ENCODE measurements around the gene DCDC2. TPM values are rescaled to one million over a fixed set of nuclear protein-coding genes. Genes with fewer than 3 reads are reported as not detected.

Gene DCDC2
- total RNA-seq, 4 donors from 2014 or later: 0.51 TPM; not detected in 3

GRCh38 chr6:24356310-24356973, 1.4 kb downstream of the DCDC2 start:
- no peak for TF ChIP-seq CTCF (IDR thresholded peaks at IDR 0.05; ENCODE audit: low read depth)

GRCh38 chr6:24355393-24355792, 2.5 kb downstream of the DCDC2 start:
- no peak for TF ChIP-seq CTCF (IDR thresholded peaks at IDR 0.05; ENCODE audit: low read depth)

- no peak for TF ChIP-seq CTCF (IDR thresholded peaks at IDR 0.05; ENCODE audit: low read depth)
These were observed 4.0 kb downstream of the DCDC2 start for GRCh38 chr6:24353861-24354260.

- no peak for TF ChIP-seq CTCF (IDR thresholded peaks at IDR 0.05; ENCODE audit: low read depth)
These were observed 5.4 kb downstream of the DCDC2 start for GRCh38 chr6:24352434-24352833.

GRCh38 chr6:24344976-24345375, 12.9 kb downstream of the DCDC2 start:
- no peak for TF ChIP-seq CTCF (IDR thresholded peaks at IDR 0.05; ENCODE audit: low read depth)

GRCh38 chr6:24340998-24341938, 16.6 kb downstream of the DCDC2 start:
- no peak for TF ChIP-seq CTCF (IDR thresholded peaks at IDR 0.05; ENCODE audit: low read depth)

- no peak for TF ChIP-seq CTCF (IDR thresholded peaks at IDR 0.05; ENCODE audit: low read depth)
These were observed 17.9 kb downstream of the DCDC2 start for GRCh38 chr6:24339932-24340331.

Data from subcutaneous adipose tissue (tissue), 4 donors.